ENCODE results near the gene FBRSL1. TPM values are rescaled to one million over a fixed set of nuclear protein-coding genes. Genes with fewer than 3 reads are reported as not detected.

Gene FBRSL1
- total and polyA plus RNA-seq, 9 of the 15 experiments (the other 6 are each of a cell fraction or from before 2014, with no cell fraction given): 0.24 to 129 (median 7.3) TPM

DNA sequence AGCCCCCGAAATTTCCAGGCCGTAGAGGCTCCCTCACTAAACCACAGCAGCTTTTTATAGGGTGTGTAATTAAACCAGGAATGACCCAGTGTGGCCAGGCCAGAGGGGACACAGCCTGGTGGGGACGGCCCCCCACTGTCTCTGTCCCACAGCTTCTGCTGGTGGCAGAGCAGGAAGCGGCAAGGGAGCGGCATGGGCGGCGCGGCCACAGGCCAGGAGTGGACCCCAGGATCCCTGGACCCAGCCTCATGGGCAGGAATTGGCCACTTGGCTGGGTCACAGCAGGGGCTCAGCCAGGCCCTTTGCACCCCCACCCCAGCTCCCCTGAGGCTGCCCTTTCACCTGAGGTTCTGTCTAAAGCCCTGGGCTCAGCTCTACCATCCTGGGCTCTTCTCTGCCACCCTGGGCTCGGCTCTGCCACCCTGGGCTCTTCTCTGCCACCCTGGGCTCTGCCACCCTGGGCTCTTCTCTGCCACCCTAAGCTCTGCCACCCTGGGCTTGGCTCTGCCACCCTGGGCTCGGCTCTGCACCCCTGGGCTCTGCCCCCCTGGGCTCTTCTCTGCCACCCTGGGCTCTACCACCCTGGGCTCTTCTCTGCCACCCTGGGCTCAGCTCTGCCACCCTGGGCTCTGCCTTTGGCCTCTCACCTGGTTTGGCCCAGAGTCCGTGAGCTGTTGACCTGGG, 39.3 kb downstream of the FBRSL1 start:
- intact Hi-C loops (cut with micrococcal nuclease): no loop called here

More for the DNA sequence above, 39.3 kb downstream of the FBRSL1 start:
- Histone ChIP-seq H2AFZ (ENCODE audit: low read depth, low read length) (no peak overlapping the region), H3K36me3 (ENCODE audit: control insufficient read depth, insufficient read depth, low read length) (no peaks in the 10 kb centered on the region), H3K4me2 (ENCODE audit: insufficient read depth, low read length) (no peak overlapping the region), H3K9me1 (ENCODE audit: control insufficient read depth, insufficient read depth, low read length) (no peaks in the 10 kb centered on the region), H3K4me3 (no peak overlapping the region), H3K27ac (ENCODE audit: extremely low read depth, low read depth, low read length) (no peak overlapping the region), H3K9ac (ENCODE audit: insufficient read depth in 1 of 2, low read depth in 2 of 2, low read length in 2 of 2) (no peak overlapping the region), H3K27me3 (ENCODE audit: control insufficient read depth in 2 of 2, insufficient read depth in 2 of 2, low read length in 2 of 2) (no peaks in the 10 kb centered on the region), H3K79me2 (ENCODE audit: control insufficient read depth, insufficient read depth, low read length) (no peaks in the 10 kb centered on the region), H3K4me1 (replicated peaks in 1 of 2; ENCODE audit: control insufficient read depth in 2 of 2, insufficient read depth in 2 of 2, low read length in 2 of 2) (peaks cover 0 to 50% of the 10 kb centered on the region in 2 experiments; a peak in 2 of 5 replicates), H3K9me3 (replicated peaks; ENCODE audit: control insufficient read depth, insufficient read depth, low read depth, low read length) (no peaks in the 10 kb centered on the region), H4K20me1 (replicated peaks; ENCODE audit: control insufficient read depth, insufficient read depth, low read length) (peaks cover 4% of the 10 kb centered on the region)
- BruUV-seq (replicated peaks): no TSS peak
- no peak for DNase-seq (ENCODE audit: extremely low read depth in 1 of 4, low spot score in 3 of 4)
- no peak for FAIRE-seq
- POLR2A ChIA-PET: interaction anchor here (0.6 kb wide), 2 partner anchors 43 to 346 kb away, joined by 3 read pairs; no protein-coding TSS in a partner anchor
- in situ Hi-C loops (cut with MboI): no loop called here
- TF ChIP-seq, protein P1, sequence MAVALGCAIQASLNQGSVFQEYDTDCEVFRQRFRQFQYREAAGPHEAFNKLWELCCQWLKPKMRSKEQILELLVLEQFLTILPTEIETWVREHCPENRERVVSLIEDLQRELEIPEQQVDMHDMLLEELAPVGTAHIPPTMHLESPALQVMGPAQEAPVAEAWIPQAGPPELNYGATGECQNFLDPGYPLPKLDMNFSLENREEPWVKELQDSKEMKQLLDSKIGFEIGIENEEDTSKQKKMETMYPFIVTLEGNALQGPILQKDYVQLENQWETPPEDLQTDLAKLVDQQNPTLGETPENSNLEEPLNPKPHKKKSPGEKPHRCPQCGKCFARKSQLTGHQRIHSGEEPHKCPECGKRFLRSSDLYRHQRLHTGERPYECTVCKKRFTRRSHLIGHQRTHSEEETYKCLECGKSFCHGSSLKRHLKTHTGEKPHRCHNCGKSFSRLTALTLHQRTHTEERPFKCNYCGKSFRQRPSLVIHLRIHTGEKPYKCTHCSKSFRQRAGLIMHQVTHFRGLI (CRISPR knock-in tag; IDR thresholded peaks at IDR 0.05): no peak
- no peak for TF ChIP-seq EZH2 (IDR thresholded peaks at IDR 0.05; ENCODE audit: borderline replicate concordance, low read depth, low read length)
- no peak for TF ChIP-seq ZFX (CRISPR knock-in tag; IDR thresholded peaks at IDR 0.05)
- TF ChIP-seq MYNN (IDR thresholded peaks at IDR 0.05): 0 out of 2 replicates have a peak, but pooled peaks have one; percentile 15
- no peak for TF ChIP-seq MYNN (CRISPR knock-in tag; IDR thresholded peaks at IDR 0.05)
- no peak for ATAC-seq
- CTCF ChIA-PET (ENCODE audit: low intra/inter-chr PET ratio): no interaction called here
- WGBS (ENCODE audit: insufficient coverage, low coverage, missing lambda C conversion rate): 69% methylated on average over 8 of the region's 11 CpGs
